ENCODE results near the gene SLC24A4.

Gene SLC24A4

GRCh38 chr14:92368001-92368400, 45.0 kb downstream of the SLC24A4 start:
- Histone ChIP-seq H3K9me3 (no peaks in the 10 kb centered on the region), H3K4me3 (ENCODE audit: low read depth, low read length) (no peak overlapping the region), H3K36me3 (no peaks in the 10 kb centered on the region), H3K4me1 (no peaks in the 10 kb centered on the region), H3K27me3 (peaks cover 53% of the 10 kb centered on the region)
- TF ChIP-seq, protein P1, sequence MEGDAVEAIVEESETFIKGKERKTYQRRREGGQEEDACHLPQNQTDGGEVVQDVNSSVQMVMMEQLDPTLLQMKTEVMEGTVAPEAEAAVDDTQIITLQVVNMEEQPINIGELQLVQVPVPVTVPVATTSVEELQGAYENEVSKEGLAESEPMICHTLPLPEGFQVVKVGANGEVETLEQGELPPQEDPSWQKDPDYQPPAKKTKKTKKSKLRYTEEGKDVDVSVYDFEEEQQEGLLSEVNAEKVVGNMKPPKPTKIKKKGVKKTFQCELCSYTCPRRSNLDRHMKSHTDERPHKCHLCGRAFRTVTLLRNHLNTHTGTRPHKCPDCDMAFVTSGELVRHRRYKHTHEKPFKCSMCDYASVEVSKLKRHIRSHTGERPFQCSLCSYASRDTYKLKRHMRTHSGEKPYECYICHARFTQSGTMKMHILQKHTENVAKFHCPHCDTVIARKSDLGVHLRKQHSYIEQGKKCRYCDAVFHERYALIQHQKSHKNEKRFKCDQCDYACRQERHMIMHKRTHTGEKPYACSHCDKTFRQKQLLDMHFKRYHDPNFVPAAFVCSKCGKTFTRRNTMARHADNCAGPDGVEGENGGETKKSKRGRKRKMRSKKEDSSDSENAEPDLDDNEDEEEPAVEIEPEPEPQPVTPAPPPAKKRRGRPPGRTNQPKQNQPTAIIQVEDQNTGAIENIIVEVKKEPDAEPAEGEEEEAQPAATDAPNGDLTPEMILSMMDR (IDR thresholded peaks at IDR 0.05; ENCODE audit: low read depth, low read length), result no peak
- DNase-seq, result no peak

DNA sequence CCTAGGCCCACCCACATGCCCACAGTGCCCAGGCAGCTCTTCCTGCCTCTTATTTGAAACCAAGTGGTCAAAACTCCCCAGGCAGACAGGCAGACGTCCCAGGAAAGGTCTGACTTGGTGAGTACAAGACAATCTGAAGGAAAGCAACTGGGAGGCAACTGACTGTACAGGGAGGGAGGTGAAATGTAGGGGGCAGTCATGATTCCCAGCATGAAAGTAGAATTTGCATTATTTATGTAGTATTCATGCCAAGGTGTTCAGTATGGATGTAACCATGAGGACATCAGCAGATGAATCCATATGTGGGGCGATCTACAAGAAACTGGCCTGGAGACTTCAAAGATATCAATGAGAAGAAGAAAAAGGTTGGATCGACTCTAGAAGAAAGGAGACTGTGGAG, 46.1 kb downstream of the SLC24A4 start:
- DNase-seq, result no peak
- H3K4me3 ChIP-seq (ENCODE audit: low read depth, low read length), result no peak overlapping the region
- TF ChIP-seq, protein P1 (IDR thresholded peaks at IDR 0.05; ENCODE audit: low read depth, low read length), result no peak
- peaks cover 47% of the 10 kb centered on the region for H3K27me3 ChIP-seq
- H3K9me3 ChIP-seq, result no peaks in the 10 kb centered on the region
- H3K4me1 ChIP-seq, result no peaks in the 10 kb centered on the region
- H3K36me3 ChIP-seq, result no peaks in the 10 kb centered on the region

DNA sequence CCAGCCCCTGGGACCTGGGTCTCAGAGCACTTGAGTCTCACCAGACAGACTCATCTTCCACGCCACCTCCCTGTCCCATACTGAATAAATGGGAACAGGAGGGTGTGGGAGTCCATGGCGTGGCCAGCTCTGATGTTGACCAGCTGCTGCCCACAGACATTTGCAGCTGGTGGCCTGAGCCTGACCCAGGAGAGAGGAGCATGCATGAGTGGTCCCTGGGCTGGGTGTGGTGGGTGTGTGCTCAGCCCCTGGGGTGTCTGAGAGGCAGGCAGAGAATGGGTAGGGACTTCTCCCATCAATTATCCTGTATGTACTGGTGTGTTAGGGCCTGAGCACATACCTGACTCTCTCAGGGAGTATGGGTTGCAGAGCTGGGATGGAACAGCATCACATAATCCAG, 49.3 kb downstream of the SLC24A4 start:
- TF ChIP-seq, protein P1 (IDR thresholded peaks at IDR 0.05; ENCODE audit: low read depth, low read length), result no peak

GRCh38 chr14:92373336-92373735, 50.4 kb downstream of the SLC24A4 start:
- Histone ChIP-seq H3K9me3 (no peaks in the 10 kb centered on the region), H3K4me3 (ENCODE audit: low read depth, low read length) (no peak overlapping the region), H3K4me1 (no peaks in the 10 kb centered on the region), H3K27me3 (peaks cover 25% of the 10 kb centered on the region), H3K36me3 (no peaks in the 10 kb centered on the region)
- TF ChIP-seq, protein P1 (IDR thresholded peaks at IDR 0.05; ENCODE audit: low read depth, low read length), result no peak
- DNase-seq, result no peak

More for the DNA sequence above, 49.3 kb downstream of the SLC24A4 start:
- no peaks in the 10 kb centered on the region for H3K9me3 ChIP-seq
- H3K27me3 ChIP-seq, result peaks cover 36% of the 10 kb centered on the region
- H3K4me1 ChIP-seq, result no peaks in the 10 kb centered on the region
- H3K36me3 ChIP-seq, result no peaks in the 10 kb centered on the region
- H3K4me3 ChIP-seq (ENCODE audit: low read depth, low read length), result no peak overlapping the region
- DNase-seq, result no peak

DNA sequence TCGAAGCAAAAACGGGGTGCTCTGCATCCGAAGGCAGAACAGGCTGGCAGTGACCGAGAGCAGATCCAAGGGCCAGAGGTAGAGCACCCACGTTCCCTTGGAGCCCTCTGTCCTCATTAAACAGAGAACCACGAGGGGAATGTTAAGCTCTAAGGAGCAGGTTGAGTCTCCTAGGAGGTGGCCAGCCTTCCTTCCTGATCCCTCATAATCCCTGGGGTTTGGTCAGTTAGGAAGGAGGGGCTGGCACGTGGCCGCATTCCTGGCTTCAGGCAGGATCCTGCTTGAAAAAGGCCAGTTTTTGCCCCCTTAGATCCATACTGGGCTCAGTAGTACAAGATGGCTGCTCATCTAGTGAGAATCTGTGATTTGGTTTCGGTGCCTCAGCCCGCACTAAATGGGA, 57.2 kb downstream of the SLC24A4 start:
- TF ChIP-seq, protein P1 (IDR thresholded peaks at IDR 0.05; ENCODE audit: low read depth, low read length), result no peak
- Histone ChIP-seq H3K36me3 (no peaks in the 10 kb centered on the region), H3K9me3 (no peaks in the 10 kb centered on the region), H3K4me3 (ENCODE audit: low read depth, low read length) (no peak overlapping the region), H3K27me3 (peaks cover 6% of the 10 kb centered on the region), H3K4me1 (no peaks in the 10 kb centered on the region)
- no peak for DNase-seq

DNA sequence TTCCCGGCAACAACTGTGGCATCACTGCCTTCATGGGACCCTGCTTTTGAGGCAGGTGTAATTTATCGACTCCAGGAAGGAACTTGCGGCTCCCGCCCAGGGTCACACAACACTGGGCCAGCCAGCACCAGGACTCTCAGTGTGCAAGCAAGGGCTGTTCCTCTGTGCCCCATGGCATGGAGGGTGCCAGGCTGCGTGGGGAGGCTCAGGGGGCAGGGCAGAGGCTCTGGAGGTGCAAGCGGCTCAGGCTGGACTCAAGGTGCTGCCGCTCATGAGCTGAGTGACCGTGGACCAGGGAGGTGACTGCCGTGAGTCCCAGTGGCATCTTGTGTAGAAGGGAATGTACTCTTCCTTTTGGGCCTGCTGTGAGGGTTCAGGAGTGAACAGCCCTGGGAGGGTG, 57.6 kb downstream of the SLC24A4 start:
- no peaks in the 10 kb centered on the region for H3K36me3 ChIP-seq
- DNase-seq, result no peak
- peaks cover 6% of the 10 kb centered on the region for H3K27me3 ChIP-seq
- H3K9me3 ChIP-seq, result no peaks in the 10 kb centered on the region
- no peaks in the 10 kb centered on the region for H3K4me1 ChIP-seq
- no peak overlapping the region for H3K4me3 ChIP-seq (ENCODE audit: low read depth, low read length)
- TF ChIP-seq, protein P1 (IDR thresholded peaks at IDR 0.05; ENCODE audit: low read depth, low read length), result no peak

All from BE2C (cell line).